ENCODE results near the gene LHFPL2.

- TF ChIP-seq CTCF (IDR thresholded peaks at IDR 0.05) (no peak), POLR2A (IDR thresholded peaks at IDR 0.05) (no peak)
These were observed 72.2 kb downstream of the LHFPL2 start for GRCh38 chr5:78576376-78576775.

Data from uterus (tissue), 2 donors.